Measurements from ENCODE around the gene PTPRJ. TPM values are rescaled to one million over a fixed set of nuclear protein-coding genes. Genes with fewer than 3 reads are reported as not detected.

The PTPRJ gene
- total RNA-seq, 1 donor from 2014 or later = 34.9 TPM

DNA sequence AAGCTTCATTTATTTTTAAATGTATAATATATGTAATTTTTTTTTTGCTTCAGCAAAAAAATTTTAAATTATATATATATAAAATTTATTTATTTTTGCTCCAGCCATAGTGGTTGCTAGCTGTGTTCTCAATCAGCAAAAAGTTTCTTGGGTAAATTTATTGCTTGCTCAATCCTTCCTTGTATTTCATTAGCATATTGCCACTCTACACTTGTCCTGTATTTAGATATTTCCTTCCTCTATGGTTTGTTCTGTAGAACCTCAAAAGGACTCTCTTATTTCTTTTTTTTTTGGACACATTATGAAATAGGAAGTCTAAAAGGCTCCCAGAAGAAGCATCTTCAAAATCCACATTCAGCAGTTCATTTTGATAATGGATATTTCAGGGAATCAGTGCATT lies 2.3 kb downstream of the PTPRJ start:
- Histone ChIP-seq H3K27me3 (no peaks in the 10 kb centered on the region), H3K27ac (no peak overlapping the region), H3K4me1 (peaks cover 21% of the 10 kb centered on the region), H3K4me3 (peak overlapping the region; percentile 6), H3K9me3 (no peaks in the 10 kb centered on the region), H3K36me3 (no peaks in the 10 kb centered on the region)
- intact Hi-C loops (cut with DNase I) = no loop called here
- DNase-seq (no peak), ATAC-seq (no peak)
- TF ChIP-seq, protein P1, sequence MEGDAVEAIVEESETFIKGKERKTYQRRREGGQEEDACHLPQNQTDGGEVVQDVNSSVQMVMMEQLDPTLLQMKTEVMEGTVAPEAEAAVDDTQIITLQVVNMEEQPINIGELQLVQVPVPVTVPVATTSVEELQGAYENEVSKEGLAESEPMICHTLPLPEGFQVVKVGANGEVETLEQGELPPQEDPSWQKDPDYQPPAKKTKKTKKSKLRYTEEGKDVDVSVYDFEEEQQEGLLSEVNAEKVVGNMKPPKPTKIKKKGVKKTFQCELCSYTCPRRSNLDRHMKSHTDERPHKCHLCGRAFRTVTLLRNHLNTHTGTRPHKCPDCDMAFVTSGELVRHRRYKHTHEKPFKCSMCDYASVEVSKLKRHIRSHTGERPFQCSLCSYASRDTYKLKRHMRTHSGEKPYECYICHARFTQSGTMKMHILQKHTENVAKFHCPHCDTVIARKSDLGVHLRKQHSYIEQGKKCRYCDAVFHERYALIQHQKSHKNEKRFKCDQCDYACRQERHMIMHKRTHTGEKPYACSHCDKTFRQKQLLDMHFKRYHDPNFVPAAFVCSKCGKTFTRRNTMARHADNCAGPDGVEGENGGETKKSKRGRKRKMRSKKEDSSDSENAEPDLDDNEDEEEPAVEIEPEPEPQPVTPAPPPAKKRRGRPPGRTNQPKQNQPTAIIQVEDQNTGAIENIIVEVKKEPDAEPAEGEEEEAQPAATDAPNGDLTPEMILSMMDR (IDR thresholded peaks at IDR 0.05) = no peak

DNA sequence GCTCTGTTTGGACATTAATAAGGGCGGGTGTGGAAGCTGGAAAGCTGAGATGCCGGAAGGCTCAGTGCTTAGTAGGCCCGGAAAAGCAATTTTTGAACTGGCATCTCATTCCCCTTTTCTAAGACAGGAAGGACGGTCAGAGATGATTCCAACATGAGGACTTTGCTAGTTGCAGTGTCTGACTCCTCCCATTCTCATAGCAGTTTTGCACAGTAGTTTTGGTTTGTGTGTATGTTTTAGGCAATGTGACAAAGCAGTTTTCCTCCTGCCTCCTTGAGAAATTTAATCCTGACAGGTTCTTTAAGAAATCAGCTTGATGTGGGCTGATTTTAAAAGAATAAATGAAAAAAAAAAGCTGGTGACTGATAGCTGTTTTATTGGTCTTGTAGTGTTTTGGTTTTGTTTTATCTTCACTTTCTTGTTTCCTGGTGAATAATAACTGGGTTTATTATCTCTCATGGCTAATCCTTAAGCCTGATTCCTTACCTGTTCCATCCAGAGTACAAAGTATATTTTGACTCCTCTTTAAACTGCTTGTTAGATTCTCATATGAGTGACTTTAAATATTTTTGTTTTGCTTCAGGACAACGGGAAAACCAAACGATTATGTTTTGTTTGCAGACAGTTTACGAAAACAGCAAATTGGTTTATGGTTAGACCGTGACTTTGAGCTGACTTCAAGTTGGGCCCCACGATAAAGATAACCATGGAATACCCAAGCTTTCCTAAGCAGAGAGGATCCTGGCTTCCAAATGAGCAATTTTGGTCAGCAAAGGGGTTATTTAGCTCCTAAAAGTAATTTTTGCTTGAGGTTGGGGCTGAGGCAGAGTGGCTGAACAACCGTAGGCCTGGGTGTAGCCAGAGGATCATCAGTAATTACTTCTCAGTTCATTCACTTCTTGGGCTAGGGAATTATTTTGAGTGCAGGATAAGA lies 3.4 kb downstream of the PTPRJ start:
- Histone ChIP-seq H3K4me3 (no peak overlapping the region), H3K9me3 (no peaks in the 10 kb centered on the region), H3K4me1 (peaks cover 21% of the 10 kb centered on the region), H3K36me3 (no peaks in the 10 kb centered on the region), H3K27ac (no peak overlapping the region), H3K27me3 (no peaks in the 10 kb centered on the region)
- no peak for ATAC-seq
- no peak for DNase-seq
- intact Hi-C loops (cut with DNase I) = no loop called here
- TF ChIP-seq, protein P1 (IDR thresholded peaks at IDR 0.05) = no peak

DNA sequence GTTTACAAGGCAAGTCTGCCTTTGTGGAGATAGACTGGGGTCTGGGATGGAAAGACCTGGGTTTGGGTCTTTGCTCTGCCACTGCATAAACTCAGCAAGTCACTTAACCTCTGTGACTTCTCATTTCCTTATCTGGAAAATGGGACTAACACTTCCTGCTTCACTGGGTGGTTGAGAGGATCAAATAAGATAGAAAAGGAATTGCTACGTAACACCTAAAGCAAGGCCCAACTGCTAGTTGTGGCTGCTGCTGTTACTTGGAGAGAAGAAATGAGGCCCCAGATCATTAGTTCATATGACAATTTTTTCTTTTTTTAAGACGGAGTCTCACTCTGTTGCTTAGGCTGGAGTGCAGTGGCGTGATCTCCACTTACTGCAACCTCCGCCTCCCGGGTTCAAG lies 5.9 kb downstream of the PTPRJ start:
- Histone ChIP-seq H3K9me3 (no peaks in the 10 kb centered on the region), H3K4me1 (peaks cover 28% of the 10 kb centered on the region), H3K27me3 (no peaks in the 10 kb centered on the region), H3K27ac (no peak overlapping the region), H3K4me3 (no peak overlapping the region), H3K36me3 (no peaks in the 10 kb centered on the region)
- DNase-seq (no peak), ATAC-seq (no peak)
- intact Hi-C loops (cut with DNase I) = no loop called here
- TF ChIP-seq, protein P1 (IDR thresholded peaks at IDR 0.05) = no peak

DNA sequence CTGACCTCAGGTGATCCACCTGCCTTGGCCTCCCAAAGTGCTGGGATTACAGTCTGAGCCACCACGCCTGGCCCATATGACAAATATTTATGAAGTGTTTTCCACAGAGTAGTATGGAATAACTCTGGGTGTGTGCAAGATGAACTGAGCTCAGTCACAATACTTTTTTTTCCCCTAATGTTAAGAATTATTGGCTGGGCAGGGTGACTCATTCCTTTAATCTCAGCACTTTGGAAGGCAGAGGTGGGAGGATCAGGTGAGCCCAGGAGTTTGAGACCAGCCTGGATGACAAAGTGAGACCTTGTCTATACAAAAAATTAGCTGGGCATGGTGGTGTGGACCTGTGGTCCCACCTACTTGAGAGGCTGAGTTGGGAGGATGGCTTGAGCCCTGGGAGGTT lies 6.4 kb downstream of the PTPRJ start:
- TF ChIP-seq, protein P1 (IDR thresholded peaks at IDR 0.05) = no peak
- Histone ChIP-seq H3K9me3 (no peaks in the 10 kb centered on the region), H3K4me3 (no peak overlapping the region), H3K27me3 (no peaks in the 10 kb centered on the region), H3K36me3 (no peaks in the 10 kb centered on the region), H3K27ac (no peak overlapping the region), H3K4me1 (peaks cover 32% of the 10 kb centered on the region)
- intact Hi-C loops (cut with DNase I) = no loop called here
- no peak for DNase-seq
- ATAC-seq = no peak

DNA sequence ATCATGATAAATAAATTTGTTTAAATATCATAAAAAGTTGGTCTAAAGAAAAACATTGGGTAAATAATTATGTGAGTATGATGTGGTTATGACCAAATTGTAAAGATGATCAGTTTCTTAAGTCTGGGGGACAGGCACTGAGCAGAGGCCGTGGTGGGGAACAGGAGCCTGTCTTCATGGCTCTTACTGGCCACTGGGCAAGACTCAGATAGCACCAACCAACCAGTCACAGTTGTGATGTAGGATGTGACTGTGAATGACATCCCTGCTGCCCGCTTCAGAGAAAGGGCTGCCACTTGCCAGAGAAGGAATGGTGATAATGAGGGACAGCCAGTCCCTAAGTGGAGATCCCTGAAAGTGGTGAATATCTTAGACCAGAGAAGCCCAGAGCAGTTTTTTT lies 7.0 kb downstream of the PTPRJ start:
- Histone ChIP-seq H3K27ac (peak overlapping the region; percentile 2), H3K9me3 (no peaks in the 10 kb centered on the region), H3K4me1 (peaks cover 28% of the 10 kb centered on the region), H3K4me3 (no peak overlapping the region), H3K27me3 (no peaks in the 10 kb centered on the region), H3K36me3 (no peaks in the 10 kb centered on the region)
- no peak for ATAC-seq
- TF ChIP-seq, protein P1 (IDR thresholded peaks at IDR 0.05) = no peak
- DNase-seq = no peak
- intact Hi-C loops (cut with DNase I) = no loop called here
